Dermis microvascular lymphatic vessel endothelial cell (primary cell): ENCODE measurements around the gene ECHDC1. TPM values are rescaled to one million over a fixed set of nuclear protein-coding genes. Genes with fewer than 3 reads are reported as not detected.
A peak's percentile ranks its signal among the peaks of the same experiment; 100 is the strongest.
"Not testable (repeated sequence)": the region's sequence is repeated elsewhere in the genome, so short reads cannot be mapped to it uniquely, and the experiment has no call there.

ENCODE experiments used
- DNase-seq, 2 donors: peaks; one replicate each; pipeline versions ENCODE4 v3.0.0 to v3.0.0-alpha.2; 2010; ENCODE audit warnings: low read depth in 2 of 2
- total RNA-seq: library from RNA; depleted of rRNA; stranded (reverse); fragments of >200 nt; gene quantifications from 2 replicates; pipeline ENCODE4 v1.2.1, GENCODE V29; 2014

ECHDC1 gene
- total RNA-seq, 1 donor from 2014 or later = 39.3 TPM

DNA sequence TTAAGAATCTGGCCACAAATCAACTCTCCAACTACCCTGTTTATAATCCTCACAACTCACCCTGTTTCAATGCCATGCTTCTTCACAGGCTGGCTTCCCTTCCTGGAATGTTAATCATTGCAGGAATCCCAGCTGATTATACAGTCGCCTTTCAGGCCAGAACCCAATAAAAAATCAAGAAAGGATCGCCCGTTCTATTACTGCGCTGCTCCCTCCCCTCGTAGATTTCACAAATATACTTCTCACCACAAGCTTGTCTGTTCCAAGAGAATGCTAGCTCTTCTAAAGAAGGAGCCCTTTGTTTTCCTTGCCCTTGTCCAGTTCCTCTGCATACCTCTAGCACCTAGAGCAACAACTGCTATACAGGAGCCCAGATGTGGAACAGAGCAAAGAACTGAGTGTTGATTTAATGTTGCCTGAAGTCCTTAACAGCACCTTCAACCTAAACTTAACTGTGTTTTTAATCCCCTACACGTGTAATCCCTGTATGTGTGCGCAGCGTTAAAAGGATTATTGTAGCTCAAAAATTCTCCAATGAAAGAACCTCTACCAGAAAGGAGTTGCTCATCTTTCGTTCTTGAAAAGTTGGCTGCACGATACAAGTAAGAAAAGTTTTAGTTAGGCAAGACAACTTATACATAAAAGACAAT is 988 bp downstream of the ECHDC1 start:
- peak in 1 of 2 donors; percentile 22 for DNase-seq

DNA sequence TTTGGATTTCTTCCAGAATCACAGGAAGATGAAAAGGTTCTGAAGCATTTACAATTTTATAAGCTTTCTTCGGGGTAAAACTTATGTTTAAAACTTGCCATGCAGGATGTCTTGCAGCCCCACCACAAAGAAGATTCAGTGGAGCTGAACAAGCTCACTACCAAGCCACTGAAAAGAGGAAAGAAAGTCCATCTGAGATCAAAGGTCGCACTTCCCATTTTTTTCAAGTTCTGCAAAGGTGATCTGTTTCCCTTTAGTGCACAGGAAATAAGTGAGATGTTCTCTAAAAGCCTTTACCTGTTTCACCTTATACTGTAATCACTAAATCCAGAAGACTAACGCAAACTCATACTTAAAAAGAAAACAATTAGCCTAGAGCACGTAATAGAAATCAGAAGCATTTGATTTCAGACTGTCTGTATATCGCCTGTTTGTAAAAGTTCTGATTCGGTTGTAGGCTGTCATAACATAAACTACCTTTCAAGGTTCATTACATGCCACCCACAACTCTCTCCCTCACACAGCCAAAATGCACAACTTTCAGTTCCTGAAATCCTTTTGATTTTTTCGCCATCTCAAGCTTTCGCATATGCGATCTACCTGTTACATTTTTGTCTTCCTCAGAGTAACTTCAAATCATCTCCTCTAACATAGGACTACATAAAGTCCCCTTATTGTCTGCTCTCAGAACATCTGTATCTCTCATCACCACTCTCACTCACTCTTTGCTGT is 1.8 kb downstream of the ECHDC1 start:
- no peak for DNase-seq

DNA sequence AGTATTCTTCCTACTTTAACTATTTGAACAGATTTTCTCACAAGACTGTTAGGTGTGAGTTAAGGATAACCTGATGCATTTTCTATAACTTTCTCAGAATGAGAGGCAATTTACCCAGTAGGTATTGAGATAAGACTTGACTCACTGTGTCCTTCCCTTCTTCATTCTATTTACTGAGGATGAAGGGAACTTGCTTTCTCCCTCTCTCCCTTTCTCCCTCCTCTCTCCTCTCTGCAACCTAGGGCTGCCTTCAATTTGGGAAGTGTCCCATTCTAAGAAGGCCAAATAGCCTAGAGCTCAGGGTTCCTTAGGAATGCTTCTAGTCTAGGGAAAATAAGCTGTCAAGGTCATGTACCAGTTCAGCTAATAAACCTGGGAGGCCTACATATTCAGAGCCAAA is 3.2 kb downstream of the ECHDC1 start:
- no peak for DNase-seq

DNA sequence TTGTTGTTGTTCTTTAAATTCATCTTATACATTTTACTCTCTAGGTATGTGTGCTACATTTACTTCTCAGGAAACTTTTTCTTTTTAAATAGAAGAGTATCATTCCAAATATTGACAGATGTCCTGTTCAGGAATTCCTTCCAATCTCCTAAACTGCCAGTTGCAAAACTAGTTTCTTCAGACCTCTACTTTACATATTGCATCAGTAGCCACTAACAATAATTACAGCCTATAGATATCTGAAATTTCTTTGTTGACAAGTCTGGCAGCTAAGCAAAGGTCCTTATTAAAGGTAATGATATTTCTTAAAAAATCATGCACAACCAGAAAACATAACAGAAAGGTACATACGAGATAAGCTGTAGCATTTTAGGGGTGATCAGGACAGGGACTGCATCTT is 4.5 kb downstream of the ECHDC1 start:
- DNase-seq = no peak

DNA sequence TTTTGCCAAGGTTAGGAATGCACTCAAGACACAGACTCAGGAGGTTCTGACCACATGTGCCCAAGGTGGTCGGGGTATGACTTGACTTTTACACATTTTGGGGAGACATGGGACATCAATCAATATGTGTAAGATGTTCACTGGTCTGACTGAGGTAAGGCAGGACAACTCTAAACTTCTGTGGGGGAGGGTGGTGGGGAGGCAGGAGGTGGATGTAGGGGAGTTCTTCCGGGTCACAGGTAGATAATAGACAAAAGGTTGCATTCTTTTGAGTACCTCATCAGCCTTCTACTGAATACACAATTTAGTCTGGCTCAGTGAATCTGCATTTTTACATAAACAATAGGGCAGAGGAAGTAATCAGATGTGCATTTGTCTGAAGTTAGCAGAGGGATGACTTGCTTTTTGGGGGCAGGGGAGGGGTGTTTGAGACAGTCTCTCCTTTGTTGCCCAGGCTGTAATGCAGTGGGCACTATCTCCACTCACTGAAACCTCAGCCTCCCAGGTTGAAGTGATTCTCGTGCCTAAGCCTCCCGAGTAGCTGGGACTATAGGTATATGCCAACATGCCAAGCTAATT is 10.9 kb downstream of the ECHDC1 start:
- DNase-seq = no peak

DNA sequence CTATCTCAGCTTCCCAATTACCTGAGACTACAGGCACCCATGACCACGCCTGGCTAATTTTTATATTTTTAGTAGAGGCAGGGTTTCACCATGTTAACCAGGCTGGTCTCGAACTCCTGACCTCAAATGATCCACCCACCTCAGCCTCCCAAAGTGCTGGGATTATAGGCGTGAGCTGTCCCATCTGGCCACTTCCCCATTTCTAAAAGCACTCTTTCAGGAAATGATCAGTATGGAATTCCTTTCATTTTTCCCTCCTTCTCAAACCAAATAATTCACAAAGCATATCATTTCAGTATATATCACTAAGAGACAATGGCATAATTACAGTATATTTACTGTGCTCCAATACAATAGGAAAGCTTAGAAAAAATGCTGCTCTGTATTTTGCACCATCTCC is 12.2 kb downstream of the ECHDC1 start:
- DNase-seq = not testable (repeated sequence)

DNA sequence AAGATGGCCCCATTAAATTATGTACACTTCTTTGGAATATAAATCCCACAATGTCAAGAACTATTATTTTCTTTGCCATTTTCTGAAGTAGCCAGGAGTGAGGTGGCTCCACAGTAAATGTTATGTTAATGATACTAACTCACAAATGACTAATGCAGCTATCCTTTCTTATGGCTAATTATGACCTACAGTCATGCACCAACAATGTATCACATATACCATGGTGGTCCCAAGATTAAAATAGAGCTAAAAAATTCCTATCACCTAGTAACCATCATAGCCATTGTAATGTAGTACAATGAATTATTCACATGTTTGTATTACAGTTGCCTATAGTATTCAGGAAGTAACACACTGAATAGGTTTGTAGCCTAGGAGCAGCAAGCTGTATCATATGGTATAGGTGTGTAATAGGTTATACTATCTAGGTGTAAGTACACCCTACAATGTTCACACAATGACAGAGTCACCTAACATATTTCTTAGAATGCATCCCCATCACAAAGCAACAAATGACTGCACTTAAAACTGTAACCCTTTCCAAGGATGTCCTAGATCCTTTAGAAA is 15.3 kb downstream of the ECHDC1 start:
- DNase-seq = peak in 1 of 2 donors; percentile 4

DNA sequence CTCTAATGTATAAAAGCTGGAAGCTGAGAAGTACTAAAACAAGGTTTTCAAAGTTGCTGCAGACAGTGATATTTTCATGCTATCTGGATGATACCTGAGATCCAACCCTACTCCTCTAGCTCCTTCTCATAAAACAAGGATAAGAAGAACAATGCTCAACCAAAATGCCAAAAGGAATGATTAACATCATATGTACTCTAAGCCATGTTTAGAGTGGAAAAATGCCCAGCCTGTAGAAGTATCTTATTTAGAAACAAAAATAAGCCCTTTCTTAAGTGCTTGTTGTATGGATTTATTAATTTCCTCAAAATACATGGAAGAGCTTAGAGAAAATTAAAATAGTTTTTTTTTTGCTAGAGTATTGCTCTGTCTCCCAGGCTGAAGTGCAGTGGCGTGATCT is 23.7 kb downstream of the ECHDC1 start:
- DNase-seq = no peak

DNA sequence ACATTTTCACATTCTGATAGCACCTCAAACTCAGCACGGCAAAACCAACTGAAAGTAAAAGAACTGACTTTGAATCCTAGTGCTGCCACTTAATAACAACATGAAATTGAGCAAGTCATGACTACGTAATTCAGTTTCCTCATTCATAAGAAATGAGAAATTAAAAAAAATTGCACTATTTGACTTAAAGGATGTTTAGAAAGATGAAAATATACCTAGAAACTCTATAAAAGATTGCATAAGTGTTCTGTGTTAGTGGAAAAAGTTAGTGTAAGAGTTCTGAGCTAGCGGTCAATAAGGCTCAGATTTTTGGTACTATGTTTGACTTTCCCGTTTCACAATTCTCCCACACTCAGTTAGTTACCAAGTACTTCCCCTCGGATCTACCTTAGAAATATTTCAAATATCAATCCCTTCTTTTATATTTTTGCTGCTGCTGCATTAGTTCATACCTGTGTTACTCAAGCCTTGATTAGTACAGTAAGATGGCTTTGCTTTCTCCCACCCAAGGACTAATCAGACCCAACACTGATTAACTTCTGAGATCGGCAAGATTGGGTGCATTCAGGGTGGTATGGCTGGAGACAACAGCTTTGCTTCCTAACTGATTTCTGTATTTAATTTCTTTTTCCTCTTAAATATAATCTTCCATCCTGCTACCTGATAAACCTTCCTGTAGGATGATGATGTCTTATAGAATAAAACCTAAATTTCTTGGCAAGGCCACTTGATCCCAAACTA is 25.9 kb downstream of the ECHDC1 start:
- no peak for DNase-seq

DNA sequence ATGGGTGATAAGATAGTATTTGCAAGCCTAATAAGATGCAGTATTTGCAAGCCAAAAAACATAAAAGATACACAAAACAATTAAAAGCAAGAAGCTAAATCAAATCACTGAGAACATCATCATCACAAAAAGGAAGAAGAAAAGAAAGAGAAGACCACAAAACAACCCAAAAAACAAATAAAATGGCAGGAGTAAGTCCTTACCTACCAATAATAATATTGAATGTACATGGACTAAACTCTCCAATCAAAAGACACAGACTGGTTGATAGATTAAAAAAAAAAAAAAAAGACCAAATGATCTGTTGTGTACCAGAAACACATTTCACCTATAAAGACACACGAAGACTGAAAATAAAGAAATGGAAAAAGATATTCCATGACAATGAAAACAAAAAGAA is 37.7 kb downstream of the ECHDC1 start:
- no peak for DNase-seq

DNA sequence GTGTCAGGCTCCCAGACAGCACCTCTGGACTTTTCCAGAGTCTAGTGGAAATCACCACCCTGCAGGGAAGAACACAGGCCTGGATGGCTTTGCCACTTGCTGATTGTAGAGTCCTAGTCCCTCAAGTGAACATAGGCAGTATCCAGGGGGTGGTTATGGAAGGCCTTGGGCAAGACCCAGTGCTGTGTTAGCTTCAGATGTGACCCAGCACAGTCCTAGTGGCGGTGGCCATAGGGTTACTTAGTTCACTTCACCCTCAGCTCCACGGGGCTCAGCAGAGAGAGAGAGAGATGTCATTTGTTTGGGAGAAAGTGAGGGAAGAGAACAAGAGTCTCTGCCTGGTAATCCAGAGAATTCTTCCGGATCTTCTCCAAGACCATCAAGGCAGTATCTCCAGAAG is 39.5 kb downstream of the ECHDC1 start:
- no peak for DNase-seq

DNA sequence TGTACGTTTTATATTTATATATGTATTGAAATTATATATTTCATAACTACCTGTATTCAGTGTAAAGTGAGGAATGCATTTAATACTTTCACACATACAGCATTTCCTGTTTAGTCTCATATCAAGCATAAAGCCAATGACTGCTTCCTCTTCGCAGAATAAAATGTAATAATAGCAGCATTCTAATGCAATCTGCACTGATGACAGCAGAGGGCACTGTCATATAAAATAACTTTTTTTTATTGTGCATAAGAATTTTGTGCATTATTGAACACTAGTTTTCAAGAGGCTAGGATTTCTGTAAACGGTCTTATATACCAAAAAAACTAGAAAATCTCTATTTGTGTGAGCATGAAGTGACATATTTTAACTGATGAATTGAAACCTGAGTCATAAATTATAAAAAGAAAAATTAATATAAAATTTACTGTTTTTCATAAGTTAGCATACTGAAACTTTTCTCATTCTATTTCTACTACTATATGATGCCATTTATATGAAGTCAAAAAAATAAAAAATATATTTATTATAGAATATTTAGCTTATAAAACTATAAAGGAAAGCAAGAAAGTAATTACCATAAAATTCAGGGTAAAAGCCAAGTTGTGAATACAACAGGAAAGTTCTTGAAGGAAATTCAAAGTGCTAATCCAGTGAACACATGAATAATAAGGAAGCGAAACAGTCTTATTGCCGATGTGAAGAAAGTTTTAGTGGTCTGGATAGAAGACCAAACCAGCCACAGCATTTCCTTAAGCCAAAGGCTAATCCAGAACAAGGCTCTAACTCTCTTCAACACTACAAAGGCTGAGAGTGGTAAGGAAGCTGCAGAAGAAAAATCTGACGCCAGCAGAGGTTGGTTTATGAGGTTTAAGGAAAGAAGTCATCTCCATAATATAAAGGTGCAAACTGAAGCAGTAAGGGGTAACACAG is 40.4 kb downstream of the ECHDC1 start:
- DNase-seq = peak; percentile 57 to 65

DNA sequence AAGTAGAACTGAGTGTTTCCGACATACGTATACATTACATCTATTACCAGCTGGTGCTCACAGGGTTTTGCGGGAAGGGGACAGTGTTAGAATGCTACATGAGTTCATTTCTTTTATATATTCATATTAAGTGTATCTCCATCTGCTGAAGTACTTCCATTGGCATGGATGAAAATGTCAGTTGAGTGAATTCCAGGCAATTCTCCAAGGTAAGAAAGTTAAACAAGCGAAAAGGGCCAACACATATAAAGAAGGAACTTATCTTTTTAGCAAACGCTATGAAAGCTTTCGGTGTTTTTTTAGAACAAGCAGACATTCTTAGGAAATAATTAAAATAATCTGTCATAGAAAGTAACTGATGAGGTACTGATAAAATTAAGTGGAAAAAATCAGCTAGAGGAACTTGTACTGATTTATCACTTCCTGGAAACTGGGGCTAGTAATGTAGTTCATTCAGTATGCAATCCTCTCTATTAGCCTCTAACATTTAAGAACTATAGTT is 42.2 kb downstream of the ECHDC1 start:
- DNase-seq = peak; percentile 21 to 45

DNA sequence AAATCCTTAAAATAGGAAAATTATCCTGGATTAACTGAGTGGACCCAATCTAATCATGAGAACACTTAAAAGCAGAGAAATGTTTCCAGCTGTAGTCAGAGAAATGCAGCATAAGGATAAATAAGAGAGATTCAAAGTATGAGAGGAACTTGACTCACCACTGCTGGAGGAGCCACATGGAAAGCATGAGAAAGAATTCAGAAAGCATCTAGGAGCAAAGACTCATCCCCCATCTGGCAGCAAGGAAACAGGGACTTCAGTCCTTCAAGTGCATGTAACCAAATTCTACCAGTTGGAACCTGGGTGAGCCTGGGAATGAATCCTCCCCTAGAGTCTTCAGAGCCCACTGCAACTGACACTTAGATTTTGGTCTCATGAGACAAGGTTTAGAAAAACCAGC is 43.0 kb downstream of the ECHDC1 start:
- peak in 1 of 2 donors; percentile 43 for DNase-seq

DNA sequence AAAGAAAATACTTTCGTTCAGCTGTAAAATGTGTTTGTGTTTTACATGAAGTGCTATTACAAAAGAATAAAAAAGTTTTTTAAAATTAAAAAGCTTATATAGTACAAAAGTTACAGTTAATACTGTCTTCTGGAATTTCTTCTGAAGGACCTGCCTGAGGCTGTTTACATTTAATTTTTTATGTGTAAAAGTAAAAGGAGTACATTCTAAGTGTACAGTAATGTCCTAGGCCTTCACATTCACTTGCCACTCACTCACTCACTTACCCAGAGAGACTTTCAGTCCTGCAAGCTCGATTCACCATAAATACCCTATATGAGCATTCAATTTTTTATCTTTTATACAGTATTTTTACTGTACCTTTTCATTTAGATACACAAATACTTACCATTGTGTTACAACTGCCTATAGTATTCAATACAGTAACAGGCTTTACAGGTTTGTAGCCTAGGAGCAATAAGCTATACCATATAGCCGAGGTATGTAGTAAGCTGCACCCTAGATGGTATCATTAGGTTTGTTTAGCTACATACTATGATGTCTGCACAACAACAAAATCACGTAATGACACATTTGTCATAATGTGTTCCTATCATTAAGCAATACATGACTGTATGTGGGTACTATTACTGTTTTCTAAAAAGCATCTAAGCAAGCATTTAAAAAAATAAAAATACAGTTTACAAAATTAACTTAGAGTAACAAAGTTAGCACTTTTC is 43.7 kb downstream of the ECHDC1 start:
- DNase-seq = no peak

DNA sequence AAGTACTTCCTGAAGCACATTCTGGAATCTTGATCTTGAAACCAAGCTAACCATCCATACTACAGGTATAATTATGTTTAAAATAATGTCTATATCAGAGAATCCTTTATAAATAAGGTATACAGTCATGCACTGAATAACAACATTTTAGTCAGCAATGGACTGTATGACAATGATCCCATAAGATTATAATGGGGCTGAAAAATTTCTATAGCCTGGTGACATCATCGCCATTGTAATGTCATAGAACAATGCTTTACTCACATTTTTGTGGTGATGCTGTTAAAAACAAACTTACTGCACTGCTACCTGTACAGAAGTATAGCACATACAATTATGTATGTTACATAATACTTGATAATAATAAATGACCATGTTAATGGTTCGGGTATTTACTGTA is 44.9 kb downstream of the ECHDC1 start:
- DNase-seq = peak in 1 of 2 donors; percentile 17

DNA sequence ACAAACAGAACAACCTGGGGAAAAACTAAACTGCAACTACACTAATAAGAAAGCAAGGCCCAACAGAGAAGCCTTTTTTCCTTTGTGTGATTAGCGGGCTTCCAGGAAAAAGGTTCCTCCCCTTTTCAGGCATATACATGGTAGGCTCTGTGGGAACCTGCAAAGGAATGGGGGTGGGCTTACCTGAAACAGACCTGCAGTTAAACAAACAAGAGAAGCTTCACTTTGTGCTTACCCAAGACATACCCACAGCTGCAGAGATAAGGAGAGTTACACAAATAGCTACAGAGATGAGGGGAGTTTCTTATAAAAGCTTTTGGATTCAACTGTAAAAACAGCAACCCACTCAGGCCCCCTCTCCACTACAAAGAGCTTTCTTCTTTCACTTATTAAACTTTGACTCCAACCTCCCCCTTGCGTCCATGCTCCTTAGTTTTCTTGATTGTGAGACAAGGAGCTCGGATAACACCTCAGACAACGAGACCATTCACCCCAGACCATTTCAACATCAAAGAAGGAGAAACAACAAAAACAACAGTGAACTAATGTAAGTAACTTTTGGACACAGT is 45.8 kb downstream of the ECHDC1 start:
- no peak for DNase-seq

DNA sequence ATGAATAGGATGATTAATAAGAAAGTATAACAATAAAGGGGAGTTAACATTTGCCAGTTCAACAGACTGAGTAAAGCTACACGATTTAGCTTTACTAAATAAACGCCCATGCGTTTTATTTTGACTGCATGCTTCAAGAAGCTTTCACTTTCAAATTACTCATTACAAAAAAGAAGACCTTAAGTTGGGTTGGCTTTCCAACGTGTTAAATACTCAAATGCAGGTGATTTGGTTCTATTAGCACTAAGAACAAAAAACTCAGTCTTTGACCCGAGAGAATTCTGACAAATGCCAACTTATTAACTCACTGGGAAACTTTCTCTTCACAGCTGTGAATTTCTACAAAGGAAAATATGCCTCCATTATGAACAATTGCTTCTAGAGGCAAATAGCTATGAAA is 51.9 kb downstream of the ECHDC1 start:
- DNase-seq = no peak

DNA sequence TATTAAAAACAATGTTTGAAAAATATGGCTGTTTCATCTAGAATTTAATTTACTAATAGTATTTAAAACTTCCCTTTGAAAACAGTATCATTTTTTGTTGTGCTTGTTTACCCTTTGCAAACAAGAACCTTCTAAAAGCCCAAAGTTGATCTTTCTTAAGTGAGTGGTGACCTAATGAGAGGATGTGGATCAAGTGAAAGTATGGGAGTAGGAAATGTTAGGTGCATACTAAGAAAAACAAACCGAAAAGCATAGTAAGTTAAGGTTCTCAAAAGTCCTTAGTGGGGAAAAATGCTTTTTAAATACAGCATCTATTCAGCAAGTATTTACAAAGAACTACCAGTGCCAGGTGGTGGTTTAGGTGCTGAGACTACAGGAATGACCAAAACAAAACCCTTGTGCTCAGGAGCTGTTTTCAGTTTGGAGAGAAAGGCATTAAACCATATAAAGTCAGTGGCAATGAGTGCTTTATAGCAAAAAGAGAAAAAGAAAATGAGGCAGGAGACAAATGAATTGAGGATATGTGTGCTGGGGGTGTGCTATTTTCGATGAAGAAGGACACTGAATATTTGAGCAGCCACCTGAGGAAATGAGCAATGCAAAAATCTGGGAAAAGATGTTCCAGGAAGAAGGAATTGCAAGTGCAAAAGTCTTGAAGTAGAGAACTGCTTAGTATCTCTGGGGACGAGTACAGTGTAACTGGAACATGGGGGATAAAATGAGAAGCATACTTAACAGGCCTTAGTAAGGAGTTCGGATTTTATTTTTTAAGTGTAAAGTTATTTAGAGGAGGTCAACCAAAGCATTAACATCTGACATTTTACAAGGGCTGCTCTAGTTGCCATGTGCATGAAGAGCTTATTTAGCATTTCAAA is 52.8 kb downstream of the ECHDC1 start:
- no peak for DNase-seq
